HG02981 (cell line): ENCODE measurements around the gene HNRNPM.
"Not testable (repeated sequence)": the region's sequence is repeated elsewhere in the genome, so short reads cannot be mapped to it uniquely, and the experiment has no call there.

Experiments used
- ATAC-seq: cut with Tn5 transposase; IDR thresholded peaks from one replicate; pipeline ENCODE4 v1.9.1; 2021; ENCODE audit warnings: mild to moderate bottlenecking, moderate library complexity; ENCODE audit not compliant: unreplicated experiment

The HNRNPM gene

DNA sequence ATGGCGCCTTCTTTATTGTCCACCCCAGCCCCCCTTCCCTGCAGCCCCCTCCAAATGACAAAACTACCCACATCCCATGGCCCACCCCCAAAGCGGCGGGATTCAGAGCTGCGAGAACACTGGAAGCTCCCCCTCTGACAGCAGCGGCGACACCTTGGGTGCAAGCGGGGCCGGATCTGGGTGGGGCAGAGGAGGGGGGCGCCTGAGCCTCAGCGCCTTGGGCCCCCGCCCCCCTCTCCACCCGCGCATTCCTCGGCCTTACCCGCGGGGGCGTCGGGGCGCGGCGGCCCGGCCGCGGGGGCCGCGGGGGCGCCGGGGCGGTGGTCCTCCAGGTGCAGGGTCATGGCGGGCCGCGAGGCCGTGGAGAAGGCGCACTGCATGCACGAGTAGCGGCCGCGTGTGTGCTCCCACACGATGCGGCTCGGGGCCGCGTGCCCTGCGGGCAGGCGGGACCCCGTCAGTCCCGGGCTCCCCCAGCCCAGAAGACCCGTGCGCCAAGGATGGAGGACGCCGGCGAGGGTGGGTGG, 65.9 kb downstream of the HNRNPM start:
- no peak for ATAC-seq

- no peak for ATAC-seq
Measured at GRCh38 chr19:8511573-8512101, 66.9 kb downstream of the HNRNPM start.

DNA sequence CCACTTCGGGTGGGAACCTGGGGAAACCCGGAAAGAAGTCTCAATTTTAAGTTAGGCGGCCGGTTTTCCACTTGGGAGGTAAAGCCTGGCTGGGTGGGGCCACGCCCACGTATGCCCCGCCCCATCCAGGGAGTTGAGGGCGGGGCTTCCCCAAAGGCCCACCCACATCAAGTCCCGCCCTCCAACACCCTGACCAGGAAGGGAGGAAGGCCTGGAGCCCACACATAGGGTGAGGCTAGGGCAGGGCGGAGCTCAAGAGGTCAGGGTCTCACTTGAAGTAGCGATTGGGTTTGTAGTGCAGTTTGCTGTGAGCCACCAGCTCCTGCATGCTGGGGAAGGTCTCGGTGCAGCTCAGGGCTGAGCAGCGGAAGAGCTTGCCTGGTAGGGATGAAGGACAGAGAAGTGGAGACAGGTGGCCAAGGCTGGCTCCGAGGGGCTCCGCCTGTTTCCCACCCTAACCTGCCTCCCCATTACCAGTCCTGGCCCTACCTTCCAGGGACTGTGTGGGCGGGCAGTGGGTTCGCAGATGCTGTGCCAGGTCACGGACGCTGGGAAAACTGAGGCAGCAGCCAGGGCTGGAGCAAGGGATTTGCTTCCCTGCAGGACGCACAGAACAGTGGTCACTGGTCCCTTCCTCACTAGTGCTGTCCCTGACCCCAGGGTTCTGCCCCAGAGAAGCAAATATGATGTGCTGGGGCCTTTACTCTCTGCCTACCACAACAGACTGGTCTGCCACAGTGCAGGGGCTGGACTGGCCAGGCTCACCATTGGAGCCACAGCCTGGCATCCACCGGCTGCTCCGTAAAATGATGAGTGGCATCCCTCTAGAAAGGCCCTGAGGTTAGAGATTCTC, 67.6 kb downstream of the HNRNPM start:
- no peak for ATAC-seq

DNA sequence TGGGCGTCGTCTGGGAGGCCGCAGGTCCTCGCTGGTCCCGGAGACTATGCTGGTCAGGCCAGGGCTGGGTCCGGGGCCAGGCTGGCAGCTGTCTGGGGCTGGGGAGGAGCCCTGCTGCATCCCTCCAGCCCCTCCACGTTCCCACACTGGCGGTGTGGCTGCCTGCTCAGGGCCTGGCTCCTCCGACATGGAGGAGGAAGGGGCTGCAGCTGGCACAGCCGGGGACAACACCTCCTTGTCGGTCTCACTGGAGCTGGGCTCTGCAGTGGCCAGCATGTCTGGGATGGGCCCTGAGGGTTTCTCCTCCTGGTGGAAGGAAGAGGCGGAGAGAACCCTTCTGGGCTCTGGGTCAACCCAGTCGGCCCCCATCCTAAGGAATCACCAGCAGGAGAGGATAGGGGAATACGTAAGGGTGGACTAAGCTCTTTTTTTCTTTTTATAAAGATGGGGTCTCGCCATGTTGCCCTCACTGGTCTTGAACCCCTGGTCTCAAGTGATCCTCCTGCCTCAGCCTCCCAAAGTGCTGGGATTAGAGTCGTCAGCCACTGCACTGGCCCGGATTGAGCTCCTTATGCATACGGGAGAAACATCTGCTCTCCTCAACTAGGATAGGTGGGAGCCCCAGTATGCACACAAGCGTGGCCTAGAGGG, 68.4 kb downstream of the HNRNPM start:
- ATAC-seq, result no peak

DNA sequence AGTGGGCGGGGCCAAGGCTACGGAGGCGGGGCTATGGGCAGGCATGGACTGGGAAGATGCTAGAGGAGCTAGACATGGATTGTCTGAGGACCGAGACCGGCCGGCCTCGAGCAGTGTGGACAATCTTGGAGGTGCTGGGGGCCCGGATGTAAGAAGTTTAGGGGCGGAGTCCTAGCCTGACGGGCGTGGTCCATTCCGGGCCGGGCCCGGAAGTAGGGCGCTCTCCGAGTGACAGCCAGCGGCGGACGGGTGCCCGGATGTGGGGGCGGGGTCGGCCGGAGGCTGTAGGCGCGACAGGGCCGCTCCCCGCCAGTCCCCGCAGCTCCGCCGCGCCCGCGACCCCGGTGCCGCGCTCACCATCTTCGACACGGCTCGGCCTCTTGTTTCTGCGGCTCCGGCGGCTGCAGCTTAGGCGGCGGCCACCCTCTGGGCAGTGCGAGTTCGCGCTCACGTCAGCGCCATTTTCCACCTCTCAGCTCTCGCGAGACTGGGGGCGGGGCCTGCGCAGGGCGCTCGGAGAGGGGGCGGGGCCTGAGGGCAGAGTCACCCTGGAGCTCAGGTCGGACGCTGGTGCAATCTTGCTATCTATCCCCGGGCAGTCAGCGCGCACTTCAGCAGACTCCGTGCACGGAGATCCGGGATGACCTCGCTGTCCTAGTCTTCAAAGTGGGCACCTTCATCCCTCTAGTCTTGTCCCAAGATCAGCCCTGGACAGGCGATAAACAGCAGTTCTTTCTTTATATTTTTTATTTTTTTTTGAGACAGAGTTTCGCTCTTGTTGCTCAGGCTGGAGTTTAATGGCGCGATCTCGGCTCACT, 69.1 kb downstream of the HNRNPM start, which contains the start of gene ZNF414:
Gene ZNF414 (minus strand): TSS at position 481 of the 818 bp plus-strand sequence. CDS start 121 bp downstream, at position 360.
- peak; percentile 93 for ATAC-seq

DNA sequence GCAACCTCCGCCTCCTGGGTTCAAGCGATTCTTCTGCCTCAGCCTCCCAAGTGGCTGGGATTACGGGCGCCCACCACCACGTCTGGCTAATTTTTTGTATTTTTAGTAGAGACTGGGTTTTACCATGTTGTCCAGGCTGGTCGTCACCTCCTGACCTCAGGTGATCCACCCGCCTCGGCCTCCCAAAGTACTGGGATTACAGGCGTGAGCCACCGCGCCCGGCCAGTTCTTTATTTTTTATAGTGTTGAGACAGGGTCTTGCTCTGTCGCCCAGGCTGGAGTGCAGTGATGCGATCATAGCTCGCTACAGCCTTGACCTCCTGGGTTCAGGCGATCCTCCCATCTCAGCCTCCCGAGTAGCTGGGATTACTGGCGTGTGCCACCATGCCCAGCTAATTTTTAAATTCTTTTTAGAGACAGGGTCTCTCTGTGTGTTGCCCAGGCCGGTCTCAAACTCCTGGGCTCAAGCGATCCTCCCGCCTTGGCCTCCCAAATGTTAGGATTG, 69.8 kb downstream of the HNRNPM start:
- ATAC-seq, result not testable (repeated sequence)

DNA sequence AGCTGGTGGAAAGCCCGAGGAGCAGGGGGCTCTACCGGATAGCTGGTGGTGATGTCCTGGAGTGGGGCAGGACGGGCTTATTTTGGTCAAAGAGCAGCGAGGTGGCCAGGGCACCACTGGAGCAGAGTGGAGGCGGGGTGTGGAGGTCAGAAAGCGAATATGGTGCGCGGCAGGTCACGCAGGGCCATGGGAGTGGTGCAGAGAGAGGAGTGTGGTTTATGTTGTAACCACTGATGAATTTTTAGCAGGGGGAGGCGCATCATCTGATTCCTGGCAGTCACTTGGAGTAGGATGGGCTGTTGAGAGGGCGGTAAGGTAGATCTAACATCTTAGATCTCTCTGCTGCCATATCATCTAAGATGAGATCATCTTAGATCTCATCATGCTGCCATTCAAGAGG, 70.5 kb downstream of the HNRNPM start:
- no peak for ATAC-seq

DNA sequence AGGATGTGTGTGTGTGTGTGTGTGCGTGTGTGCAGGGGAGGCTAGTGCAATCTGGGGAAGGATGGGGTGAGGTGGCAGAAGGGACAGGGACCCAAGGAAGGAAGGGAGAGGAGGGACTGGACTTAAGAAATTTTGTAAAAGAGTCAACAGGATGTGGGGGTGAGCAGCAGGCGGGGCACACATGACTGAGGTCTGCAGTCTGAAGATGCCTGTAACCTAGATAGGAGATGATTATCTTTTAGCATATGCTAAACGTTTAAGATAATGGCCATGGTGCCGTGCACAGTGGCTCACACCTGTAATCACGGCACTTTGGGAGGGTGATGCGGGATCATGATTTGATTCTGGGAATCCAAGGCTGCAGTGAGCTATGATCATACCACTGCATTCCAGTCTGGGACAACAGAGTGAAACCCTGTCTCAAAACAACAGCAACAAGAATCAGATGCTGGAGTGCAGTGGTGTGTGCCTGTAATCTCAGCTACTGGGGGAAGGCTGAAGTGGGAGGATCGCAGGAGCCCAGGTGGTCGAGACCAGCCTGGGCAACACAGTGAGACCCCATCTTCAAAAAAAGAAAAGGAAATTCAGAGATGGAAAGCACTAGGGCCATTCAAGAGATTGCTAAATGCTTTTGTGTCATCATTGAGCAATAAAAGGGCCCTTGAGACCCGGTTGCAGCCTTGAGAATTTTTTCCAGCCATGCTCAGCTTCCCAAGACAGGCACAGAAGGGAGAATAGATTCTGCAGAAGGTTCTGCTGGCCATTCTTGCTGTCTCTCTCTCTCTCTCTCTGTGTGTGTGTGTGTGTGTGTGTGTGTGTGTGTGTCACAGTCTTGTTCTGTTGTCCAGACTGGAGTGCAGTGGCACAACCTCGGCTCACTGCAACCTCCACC, 73.0 kb downstream of the HNRNPM start:
- no peak for ATAC-seq

GRCh38 chr19:8518536-8518935, 73.8 kb downstream of the HNRNPM start:
- ATAC-seq, result no peak

GRCh38 chr19:8519388-8519787, 74.6 kb downstream of the HNRNPM start:
- no peak for ATAC-seq

GRCh38 chr19:8525401-8525684, 80.6 kb downstream of the HNRNPM start:
- no peak for ATAC-seq

DNA sequence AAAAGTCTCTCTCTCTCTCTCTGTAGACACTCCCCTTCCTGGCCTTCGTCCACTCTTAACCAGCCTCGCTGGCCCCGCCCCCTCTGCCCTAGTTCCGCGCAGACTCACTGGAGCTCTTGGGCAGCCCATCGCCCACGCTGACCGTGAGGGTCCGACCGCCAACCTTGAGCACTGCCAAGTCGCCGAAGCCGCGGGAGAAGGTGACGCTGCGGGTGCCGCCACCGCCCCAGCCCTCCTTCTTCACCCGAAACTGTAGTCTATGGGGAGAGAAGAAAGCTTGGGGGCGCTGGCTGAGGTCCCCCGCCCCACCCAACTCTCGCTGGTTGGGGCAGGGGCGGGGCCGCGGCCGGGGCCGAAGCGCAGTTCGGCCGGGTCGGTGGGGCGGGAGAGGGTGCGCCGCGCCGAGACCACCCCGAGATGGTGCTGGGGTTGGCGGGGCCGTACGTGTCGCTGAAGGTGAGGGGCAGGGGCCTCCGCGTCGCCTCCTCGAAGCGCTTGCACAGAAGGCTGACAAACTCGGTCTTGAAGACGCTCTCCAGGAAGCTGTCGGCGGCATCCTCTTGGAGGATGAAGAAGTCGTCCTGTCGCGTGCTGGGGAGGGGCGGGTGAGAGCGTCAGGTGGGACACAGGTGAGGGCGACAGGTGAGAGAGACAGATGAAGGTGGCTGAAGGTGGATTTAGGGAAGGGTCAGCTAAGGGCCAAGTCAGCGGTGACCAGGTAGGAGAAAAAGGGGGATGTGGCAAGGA, 81.7 kb downstream of the HNRNPM start:
- no peak for ATAC-seq

DNA sequence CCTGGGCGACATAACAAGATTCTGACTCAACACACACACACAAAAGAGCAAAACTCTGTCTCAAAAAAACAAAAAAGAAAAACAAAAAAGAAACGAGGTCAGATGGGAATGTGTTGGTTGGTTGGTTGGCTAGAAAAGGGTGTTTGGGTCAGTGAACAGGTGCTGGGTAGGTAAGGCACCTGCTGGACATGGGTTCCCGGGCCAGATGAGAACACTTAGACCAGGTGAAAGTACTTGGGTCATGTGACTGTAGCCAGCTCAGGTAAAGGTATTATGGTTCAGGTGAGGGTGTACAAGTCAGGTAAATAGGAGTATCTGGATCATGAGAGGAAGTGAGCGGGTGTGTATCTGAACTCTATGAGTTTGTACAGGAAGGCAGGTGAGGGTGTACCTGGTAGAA, 83.7 kb downstream of the HNRNPM start:
- ATAC-seq, result no peak

GRCh38 chr19:8529369-8530006, 84.7 kb downstream of the HNRNPM start:
- ATAC-seq, result no peak

GRCh38 chr19:8530061-8530679, 85.4 kb downstream of the HNRNPM start:
- ATAC-seq, result no peak

DNA sequence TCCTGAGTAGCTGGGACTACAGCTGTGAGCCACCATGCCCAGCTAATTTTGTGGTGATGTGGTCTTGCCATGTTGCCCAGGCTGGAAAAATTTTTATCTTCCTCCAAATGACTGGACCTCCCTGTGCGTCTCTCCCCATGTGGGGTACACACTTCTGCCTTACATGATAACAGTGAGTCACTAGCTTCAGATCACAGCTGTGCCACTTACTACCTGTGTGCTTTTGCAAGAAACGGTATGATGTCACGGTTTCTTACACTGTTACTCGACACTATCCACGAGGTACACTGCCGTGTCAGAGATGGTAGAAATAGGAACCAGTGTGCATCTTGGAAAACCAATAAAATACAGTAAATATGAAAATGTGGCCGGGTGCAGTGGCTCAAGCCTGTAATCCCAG, 86.7 kb downstream of the HNRNPM start:
- no peak for ATAC-seq

GRCh38 chr19:8532225-8532624, 87.5 kb downstream of the HNRNPM start:
- ATAC-seq, result no peak

- ATAC-seq, result no peak
Measured at GRCh38 chr19:8536282-8536681, 91.5 kb downstream of the HNRNPM start.
